Urothelium cell line (cell line): Measurements from ENCODE around the gene UBE2E1.
"Not testable (repeated sequence)": the region's sequence is repeated elsewhere in the genome, so short reads cannot be mapped to it uniquely, and the experiment has no call there.

Experiments
- DNase-seq: peaks from one replicate; pipeline ENCODE4 v3.0.0; 2011; ENCODE audit warnings: low spot score, mixed read lengths
- FAIRE-seq: peaks from 2 replicates; lab custom pipeline; 2011; peaks lifted over from hg19 to GRCh38; lab: Jason Lieb, UNC

The UBE2E1 gene

DNA sequence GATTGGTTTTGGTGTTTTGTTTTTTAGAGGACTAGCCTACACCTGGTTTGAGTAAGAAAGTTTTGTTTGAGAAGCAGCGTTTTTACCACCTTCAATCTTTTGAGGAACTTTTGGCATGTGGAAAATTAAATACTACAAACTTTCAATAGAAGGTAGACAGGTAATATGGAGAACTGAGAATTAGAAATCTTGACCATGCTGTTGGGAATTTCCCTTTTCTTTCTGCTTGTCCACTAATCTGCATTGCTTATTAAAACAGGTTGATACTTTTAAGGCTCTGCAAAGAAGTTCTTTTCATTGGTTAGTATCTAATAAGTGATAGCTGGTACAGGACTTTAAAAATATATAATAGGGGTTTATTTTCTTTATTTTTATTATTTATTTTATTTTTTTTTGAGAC lies 31.9 kb downstream of the UBE2E1 start:
- no peak for FAIRE-seq
- DNase-seq, result no peak

DNA sequence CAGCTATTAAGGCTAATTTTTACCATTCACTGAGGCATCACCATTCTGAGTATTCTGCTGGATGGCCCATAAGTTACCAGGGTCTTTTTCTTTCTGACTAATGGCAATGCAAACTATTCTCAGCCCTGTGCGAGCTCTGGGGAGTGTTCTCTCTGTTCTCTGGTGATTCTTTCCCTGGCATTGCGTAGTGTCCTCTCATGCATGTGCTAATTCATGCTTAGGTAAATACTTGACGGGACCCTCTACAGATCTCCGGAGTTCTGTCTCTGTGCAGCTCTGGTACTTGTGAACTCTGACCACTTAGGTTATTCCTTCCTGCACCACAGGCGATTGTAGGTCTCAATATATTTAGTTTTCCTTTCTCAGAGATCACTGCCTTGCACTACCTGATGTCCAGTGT lies 34.8 kb downstream of the UBE2E1 start:
- FAIRE-seq (no peak), DNase-seq (no peak)

DNA sequence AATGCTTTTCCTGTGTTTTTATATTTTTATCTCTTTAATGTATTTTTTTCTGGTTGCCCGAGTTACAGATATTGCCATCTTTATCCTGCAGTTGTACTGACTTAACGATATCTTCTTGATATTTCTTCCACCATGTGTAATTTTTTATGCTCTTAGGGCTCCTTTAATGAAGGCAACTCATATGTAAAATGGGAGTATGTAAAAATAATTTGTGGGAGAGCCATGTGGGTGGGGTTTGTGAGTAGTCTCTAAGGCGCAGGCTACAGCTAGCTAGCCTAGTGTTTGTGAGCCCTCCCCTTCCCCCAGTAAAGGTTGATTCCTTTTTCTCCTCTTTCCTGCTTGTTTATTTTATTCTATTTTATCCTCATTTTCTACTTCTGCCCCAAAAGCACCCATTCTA lies 38.1 kb downstream of the UBE2E1 start:
- FAIRE-seq (no peak), DNase-seq (no peak)

DNA sequence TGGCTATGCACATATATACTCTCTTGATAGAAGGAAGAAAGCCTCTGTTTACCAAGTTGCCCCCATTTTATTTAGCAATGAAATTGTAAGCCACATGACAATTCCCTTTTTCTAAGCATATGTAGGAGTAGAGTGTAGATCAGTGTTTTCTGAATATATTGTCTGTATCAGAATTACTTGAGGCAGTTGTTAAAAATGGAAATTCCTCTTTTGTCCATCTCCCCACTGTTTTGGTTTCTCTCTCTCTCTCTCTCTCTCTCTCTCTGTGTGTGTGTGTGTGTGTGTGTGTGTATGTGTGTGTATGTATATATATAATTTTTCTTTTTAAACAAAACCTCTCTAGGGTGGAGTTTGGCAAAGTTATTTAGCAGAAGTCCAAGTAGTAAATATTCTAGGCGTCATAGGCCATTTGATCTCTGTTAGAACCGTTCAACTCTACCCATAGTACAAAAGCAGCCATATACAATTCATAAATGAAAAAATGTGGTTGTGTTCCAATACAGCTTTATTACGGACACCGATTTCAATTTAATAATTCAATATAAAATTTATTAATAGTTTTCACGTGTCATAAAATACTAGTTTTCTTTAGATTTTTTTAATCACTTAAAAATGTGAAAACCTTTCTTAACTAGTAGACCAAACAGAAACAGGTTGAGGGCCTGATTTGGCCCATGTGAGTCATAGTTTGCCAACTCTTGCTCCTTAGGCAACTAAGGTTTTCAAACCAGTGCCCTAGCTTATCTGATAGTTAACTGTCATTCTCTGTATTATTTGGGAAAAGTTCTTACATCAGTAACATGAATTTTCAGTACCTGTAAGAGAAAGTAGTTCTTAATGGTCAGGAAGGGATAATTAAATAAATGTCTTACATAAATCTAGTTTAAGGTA lies 39.8 kb downstream of the UBE2E1 start:
- FAIRE-seq, result no peak
- DNase-seq, result no peak

DNA sequence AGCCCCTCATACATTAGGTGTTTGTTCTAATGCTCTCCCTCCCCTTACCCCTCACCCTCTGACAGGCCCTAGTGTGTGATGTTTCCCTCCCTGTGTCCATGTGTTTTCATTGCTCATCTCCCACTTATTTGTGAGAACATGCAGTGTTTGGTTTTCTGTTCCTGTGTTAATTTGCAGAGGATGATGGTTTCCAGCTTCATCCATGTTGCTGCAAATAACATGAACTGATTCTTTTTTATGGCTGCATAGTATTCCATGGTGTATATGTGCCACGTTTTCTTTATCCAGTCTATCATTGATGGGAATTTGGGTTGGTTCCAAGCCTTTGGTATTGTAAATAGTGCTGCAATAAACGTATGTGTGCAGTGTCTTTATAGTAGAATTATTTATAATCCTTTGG lies 43.7 kb downstream of the UBE2E1 start:
- DNase-seq, FAIRE-seq: not testable (repeated sequence)

DNA sequence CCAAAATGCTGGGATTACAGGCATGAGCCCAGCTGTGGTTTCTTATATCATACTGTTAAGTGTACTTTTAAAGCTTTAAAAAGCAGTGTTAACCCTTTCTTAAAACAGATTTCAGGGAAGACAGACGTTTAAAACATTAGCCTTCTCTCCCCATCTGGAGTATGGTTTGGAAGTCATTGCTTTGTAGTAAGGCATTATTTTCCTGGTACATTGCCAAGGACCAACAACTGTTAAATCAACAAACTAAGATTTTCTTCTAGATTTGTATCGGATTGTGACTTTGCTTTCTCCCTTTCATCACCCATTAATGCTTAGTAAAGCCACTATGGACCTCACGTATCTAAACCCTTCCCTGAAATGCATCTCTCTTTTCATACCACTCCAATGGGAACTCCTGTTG lies 50.5 kb downstream of the UBE2E1 start:
- DNase-seq (no peak), FAIRE-seq (no peak)

DNA sequence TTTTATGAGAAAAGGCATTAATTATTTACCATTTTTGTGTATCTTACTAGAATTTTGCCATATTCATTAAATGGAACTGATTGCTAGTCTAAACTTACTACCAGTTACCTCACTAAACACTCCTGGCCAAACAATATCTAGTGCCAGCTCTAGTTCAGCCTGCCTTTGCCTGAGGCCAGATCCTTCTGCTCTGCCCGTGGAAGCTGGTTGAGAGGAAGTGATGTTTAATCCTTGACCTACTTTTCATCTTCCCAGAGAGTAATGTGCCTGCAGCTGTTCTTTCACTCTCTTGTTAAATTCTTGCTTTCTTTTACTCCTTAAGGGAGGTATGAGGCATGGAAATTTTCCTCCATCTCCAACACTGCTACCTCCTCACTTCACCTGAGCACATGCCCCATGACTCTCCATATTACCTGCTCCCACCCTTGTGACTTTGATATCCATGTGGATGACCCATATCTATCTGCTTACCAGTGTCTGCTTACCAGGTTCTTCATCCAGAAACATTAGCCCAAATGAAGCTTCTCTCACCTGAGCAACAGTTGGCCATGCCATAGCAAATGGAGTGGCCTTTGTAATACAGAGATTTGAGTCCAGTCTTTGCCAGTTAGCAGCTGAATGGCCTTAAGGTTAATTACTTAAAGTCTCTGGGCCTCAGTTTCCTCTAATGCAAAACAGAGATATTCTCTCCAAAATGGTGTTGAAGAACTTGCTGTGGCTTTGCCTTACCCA lies 53.4 kb downstream of the UBE2E1 start:
- FAIRE-seq, result no peak
- DNase-seq, result no peak

DNA sequence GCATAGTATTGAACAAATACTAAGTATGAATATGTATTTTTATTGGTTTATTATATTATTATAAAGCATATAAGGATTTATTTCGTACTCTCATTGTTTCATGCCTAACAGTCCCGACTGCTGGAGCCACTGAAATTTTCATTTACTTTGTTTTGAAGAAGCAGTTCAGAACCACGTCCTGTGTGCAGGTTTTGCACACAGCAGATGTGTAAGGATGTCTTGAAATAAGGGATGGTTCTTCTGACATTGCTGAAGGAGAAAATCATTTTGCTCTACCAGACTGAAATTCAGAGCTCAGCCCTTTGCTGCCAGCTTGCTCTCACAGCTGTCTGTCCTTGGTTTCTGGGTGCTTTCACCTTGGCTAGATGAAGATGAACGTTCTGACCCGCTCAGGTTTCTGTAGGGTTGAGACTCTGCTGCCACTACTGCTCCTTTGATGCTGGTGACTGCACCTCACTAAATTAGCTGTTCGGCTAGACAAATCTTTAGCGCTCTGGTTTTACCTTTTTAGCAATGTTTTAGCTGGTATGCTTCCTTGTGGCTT lies 54.2 kb downstream of the UBE2E1 start:
- DNase-seq (no peak), FAIRE-seq (no peak)

DNA sequence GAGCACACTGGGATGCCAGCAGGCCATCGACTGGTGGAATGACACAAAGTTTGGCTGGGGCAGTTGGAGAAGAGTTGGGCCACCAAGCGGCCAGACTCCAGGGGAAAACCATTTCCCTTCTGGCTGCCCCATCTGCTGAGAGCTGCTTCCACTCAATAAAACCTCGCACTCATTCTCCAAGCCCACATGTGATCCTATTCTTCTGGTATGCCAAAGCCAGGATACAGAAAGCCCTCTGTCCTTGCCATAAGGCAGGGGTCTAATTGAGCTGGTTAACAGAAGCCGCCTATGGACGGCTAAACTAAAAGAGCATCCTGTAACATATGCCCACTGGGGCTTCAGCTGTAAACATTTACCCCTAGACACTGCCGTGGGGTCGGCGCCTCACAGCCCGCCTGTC lies 55.9 kb downstream of the UBE2E1 start:
- FAIRE-seq (no peak), DNase-seq (no peak)

DNA sequence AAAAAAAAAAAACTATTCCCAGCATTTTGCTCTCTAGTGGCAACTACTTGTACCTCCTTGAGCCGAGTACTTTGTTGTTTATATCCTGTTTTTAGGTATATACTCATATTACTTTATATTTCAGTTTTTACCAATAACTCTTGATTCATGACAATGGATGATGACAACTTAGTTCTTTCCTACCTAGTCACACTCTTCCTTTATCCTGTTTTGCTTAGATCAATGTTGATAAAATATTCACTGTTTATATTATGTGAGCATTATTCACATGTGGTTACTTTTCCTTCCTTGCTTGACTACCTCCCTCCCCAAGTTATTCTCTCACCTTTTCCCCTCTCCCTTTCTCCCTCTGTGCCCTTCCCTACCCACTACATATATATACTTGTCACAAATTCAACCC lies 57.3 kb downstream of the UBE2E1 start:
- FAIRE-seq (no peak), DNase-seq (no peak)

DNA sequence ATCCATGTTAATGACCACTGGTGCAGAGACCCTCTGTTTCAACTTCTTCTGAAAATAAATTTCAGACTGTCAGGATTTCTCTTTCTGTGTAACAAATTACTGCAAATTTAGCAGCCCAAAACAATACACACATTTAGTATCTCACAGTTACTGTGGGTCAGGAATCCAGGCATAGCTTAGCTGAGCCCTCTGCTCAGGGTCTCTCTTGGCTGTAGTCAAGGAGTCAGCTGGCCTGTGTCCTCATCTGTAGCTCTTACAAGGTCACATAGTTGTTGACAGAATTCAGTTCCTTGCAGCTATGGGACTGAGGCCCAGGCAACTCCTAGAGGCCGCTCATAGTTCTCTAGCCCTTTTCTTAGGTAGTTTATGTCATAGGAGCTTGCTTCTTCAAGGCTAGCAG lies 59.2 kb downstream of the UBE2E1 start:
- no peak for DNase-seq
- FAIRE-seq, result no peak

DNA sequence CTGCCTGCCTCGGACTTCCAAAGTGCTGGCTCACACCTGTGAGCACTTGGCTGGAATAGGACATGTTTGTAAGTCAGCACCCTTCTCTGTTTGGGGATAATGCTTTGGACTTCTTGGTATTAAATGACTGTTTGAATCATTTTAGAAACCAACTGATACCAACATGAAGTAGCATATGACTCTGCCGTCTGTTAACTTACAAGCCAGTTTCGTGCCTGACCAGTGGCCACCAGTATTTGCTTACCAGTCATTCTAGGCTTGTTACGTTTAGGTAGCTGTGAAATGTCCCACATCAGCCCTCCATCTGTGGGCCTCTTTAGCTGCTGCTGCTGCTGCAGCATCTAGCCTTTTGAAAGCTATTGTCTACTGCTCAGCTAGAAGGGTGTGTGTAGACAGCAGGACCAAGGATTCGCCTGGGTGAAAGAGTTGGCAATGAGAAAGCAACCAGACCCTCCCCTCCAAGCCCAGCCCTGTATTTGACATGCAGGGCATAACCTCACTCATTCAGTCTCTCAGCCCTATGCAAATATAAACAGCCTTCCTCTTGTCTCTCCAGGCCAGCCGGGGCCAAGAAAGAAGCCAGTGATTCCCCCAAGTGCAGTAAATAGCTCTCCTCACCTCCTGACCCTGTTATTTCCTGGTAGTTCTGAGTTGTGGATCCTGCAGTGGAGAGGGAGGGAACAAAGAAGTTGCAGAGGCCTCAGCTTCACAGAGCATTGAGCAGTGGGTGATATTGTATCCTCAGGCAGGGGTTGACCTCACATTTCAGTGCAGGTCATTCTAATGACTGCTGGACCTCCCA lies 60.0 kb downstream of the UBE2E1 start:
- FAIRE-seq (no peak), DNase-seq (no peak)

DNA sequence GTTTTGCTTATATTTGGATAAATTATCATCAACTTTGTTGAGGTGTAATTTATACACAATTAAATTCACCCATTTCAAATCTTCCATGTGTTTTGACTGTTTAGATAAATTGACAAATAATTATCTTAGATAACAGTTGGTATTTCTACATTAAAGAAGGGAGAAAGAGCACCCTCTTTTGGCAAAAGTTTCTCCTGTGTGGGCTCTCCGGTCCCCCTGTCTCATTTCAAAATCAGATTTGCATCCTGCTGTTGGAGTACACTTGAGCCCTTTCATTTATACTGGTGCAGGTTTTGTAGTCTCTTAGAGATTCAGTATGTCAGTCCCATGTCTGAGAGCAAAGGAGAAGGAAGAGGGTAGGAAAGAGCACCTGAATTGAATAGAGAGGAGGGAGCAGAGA lies 61.6 kb downstream of the UBE2E1 start:
- FAIRE-seq (no peak), DNase-seq (no peak)

DNA sequence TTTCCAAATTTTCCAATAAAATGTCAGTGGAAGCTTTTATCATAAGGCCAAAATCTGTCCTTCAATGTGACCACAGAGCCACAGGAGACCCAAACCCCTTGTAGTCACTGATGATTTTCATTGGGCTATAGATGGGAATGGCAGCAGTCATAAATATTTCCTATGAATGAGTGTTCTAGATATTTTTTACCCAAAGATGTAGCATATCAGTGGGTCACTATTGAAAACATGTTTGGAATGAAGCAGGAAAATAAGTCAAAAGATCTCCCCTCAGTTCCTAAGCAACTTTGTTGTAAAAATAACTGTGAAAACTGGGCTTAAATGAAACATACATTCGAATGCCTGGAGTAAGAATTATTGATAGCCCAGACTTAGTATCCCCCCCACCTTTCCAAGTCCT lies 62.1 kb downstream of the UBE2E1 start:
- no peak for DNase-seq
- FAIRE-seq, result no peak

DNA sequence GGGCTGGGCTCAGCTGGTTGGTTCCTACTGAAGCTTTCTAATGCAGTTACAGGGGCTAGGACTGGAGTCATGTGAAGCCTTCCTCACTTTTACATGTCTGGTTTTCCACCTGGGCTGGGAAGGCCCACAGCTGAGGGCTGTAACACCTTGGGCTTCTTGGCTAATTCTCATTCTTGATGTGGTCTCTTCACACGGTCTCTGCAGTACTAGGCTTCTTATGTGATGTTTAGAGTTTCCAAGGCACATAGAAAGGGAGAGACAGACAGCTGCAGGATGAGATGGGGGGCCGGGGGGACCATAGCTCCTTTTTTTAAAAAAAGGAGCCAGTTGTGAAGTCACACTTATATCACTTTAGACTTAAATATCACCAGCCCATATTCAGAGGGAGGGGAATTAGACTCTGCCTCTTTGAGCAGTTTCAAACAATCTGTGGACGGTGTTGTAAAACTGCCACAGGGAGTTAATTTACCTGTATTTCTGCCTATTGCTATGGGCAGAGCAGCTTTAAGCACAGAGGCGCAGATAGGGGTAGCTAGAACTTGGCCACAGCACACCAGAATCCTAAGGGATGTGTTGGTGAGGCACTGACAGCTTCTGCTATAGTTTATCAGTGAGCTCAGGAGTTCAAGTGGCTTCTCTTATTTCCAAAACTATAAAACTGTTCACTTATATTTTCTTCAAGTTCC lies 64.4 kb downstream of the UBE2E1 start:
- no peak for FAIRE-seq

DNA sequence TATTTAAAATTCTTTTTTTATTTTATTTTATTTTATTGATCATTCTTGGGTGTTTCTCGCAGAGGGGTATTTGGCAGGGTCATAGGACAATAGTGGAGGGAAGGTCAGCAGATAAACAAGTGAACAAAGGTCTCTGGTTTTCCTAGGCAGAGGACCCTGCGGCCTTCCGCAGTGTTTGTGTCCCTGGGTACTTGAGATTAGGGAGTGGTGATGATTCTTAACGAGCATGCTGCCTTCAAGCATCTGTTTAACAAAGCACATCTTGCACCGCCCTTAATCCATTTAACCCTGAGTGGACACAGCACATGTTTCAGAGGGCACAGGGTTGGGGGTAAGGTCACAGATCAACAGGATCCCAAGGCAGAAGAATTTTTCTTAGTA lies 64.9 kb downstream of the UBE2E1 start:
- FAIRE-seq, DNase-seq: not testable (repeated sequence)

More for the DNA sequence above, 64.4 kb downstream of the UBE2E1 start:
- no peak for DNase-seq

DNA sequence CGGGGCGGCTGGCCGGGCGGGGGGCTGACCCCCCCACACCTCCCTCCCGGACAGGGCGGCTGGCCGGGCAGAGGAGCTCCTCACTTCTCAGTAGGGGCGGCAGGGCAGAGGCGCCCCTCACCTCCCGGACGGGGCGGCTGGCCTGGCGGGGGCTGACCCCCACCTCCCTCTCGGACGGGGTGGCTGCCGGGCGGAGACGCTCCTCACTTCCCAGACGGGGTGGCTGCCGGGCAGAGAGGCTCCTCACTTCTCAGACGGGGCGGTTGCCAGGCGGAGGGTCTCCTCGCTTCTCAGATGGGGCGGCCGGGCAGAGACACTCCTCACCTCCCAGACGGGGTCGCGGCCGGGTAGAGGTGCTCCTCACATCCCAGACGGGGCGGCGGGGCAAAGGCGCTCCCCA lies 65.6 kb downstream of the UBE2E1 start:
- DNase-seq, FAIRE-seq: not testable (repeated sequence)

DNA sequence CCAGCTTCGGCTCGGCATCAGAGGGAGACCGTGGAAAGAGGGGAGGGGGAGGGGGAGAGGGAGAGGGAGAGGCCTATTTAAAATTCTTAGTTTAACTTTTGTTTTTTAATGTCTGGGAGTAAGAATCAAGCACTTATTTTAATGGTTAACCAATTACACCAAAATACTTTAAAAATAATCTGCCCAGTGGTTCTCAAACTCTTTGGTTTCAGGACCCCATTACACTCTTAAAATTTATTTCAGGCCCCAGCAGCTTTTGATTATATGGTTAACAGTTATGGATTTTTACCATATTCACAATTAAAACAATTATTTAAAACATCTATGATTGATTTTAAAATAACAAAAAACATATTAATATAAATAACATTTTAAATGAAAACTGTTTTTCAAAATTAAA lies 66.6 kb downstream of the UBE2E1 start:
- no peak for FAIRE-seq
- no peak for DNase-seq

DNA sequence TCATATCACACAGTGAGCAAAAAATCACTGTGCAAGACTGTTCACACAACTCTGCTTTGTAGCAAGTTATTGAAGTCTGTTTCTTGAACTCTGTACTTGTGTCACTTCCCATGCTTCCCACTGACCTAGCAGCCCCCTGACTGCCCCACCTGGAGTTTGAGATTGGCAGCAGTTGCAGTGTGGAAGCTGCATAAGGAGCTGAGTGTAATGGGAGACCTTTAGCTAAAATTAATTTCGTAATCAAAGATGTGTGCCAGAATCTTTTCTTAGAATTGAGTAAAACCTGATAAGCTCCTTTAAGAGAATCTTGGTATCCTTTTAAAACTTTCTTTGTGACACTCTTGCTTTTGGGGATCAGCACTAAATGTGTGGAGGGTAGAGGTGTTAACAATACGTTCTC lies 68.2 kb downstream of the UBE2E1 start:
- FAIRE-seq (no peak), DNase-seq (no peak)

DNA sequence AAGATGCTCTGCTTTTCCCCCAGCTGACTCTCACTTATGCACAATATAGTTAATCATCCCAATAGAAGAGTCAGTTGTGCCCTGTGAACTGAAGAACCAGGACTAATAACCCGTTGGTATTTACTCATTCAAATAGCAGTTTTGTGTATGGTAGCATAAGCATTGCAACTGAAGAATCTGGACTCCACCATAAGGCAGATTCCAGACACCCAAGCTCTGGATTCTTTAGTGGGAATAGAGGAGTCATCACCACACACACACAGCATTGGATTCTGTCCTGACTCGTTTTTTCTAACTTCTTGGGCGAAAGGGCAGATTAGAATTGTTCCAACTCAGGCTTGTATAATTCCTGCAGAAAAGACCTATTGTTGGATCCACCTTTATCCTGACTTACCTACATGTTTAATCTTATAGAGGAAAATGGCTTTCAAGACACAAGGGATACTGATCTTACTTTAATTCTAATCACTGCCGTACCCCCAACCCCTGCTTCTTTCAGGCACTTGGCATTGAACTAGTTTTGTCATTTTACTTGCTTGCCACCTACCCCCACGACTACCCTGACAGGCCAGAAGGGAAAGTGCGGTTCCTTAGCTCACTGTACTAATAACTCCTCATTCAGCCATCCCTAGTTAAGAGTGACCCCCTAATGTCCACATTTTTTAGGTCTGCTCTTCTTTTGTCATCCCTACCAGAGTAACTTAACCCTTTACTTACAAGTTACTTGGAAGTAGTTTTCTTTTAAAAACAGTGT lies 68.8 kb downstream of the UBE2E1 start:
- no peak for FAIRE-seq
- DNase-seq, result no peak
